GM19238 (cell line): ENCODE data around the gene SLC22A31.

ENCODE experiments used
- DNase-seq: peaks from one replicate; pipeline ENCODE4 v3.0.0; 2011; ENCODE audit warnings: low spot score; ENCODE audit not compliant: insufficient read length

SLC22A31 gene

DNA sequence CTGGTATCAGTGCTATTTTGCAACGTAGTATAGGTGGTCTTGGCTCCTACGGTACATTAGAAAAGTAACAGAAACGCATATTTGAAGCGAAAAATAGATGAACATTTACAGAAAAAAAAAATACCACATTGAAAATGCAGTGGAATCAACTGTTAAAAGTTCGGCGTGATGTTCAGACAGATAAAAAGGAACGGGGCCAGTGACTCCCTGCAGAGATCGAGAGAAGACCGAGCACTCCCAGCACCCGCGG, 16.7 kb upstream of the SLC22A31 start:
- no peak for DNase-seq

- peak; percentile 77 for DNase-seq
Observed at GRCh38 chr16:89216315-89217137, 16.2 kb upstream of the SLC22A31 start.

DNA sequence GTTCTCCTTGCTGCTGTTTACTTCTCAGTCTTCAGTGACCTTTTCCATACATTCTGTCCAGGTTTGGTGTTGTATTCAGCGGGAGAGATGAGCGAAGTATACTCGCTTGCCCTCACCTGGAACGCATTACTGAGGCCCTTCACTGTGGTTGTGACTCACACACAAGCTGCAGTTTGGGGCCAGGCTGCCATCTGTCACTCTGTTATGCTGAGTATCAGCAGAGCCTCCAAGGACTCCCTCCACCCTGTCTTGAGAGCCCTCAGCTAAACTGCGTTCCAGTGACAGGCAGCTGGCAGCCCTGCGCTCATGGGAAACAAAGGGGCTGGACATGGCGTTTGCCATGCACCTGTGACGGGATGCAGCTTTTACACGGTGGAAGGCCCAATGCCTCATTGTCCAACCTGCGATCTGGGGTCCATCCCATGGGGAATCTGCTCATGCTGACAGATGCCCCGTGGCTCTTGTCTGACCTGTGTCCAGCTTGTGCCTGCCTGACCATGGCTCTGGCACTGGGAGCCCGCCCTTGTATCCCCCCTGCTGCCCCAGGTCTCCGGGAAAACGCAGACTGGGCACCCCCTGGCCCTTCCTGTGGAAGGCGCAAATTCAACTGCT, 10.7 kb upstream of the SLC22A31 start:
- DNase-seq, result no peak

DNA sequence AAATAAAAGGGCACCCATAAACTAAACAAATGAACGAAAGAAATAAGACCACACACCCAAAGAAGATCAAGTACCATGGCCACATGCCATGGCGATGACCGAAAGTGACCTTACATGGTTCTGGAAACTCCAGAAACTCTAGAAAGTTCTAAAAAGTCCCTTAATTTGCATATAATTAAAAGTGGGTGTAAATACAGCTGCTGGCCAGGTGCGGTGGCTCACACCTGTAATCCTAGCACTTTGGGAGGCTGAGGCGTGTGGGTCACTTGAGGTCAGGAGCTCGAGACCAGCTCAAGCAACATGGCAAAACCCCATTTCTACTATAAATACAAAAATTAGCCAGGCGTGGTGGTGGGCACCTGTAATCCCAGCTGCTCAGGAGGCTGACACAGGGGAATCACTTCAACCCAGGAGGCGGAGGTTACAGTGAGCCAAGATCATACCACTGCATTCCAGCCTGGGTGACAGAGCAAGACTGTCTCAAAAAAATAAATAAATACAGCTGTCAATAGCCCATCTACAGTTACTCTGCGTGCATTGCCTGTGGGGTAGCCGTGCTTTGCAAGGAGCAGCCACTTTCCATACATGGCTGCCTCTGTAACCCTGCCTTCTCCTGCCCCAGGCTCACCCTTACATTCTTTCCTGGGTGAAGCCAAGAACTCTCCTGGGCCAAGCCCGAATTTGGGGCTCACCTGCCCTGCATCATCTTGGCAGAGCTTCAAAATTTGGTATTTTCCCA, 10.0 kb upstream of the SLC22A31 start:
- DNase-seq, result no peak

- DNase-seq, result no peak
Observed at GRCh38 chr16:89209522-89210044, 9.2 kb upstream of the SLC22A31 start.

DNA sequence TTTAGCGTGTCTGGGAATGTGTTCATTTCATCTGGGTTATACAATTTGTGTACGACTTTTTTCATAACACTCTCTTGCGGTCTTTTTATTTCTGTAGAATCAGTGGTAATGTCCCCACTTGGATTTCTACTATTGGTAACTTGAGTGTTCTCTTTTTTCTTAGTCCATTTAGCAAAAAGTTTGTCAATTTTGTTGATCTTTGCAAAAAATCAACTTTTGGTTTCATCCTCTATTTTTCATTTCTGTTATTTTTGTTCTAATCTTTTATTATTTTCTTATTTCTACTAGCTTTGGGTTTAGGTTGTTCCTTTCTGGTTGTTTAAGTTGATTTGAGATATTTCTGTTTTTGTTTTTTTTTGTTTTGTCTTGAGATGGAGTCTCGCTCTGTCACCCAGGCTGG, 7.7 kb upstream of the SLC22A31 start:
- no peak for DNase-seq

DNA sequence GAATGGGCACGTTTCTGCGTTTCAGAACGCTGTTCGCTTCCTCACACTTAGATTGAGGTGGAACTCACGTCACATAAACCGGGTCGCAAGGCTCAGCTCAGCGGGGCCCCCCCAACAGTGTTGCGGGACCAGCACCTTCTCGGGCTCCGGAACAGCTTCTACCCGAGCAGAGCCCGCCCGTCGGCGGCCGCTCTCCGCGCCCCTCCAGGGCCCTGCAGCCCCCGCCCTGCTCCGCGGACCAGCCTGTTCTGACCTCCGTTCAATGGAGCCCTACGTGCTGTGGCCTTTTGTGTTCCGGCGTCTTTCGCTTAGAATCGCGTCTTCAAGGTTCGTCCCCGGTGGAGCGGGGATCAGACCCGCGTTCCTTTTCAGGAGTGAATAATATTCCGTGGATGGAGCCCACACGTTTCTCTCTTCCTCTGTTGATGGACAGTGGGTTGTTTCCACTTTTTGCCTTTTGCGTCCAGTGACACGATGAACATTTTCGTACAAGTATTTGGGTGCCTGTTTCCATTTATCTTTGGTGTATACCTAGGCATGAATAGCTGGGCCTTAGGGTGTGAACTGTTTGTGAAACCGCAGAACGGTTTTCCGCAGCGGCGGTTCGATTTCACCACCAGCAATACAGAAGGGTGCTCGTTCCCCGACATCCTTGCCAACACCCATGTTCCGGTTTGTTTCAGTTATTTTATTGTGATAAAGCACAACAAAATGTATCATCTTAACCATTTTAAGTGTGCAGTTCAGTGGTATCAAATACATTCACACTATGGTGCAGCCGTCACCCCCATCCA, 2.3 kb upstream of the SLC22A31 start:
- DNase-seq, result no peak

DNA sequence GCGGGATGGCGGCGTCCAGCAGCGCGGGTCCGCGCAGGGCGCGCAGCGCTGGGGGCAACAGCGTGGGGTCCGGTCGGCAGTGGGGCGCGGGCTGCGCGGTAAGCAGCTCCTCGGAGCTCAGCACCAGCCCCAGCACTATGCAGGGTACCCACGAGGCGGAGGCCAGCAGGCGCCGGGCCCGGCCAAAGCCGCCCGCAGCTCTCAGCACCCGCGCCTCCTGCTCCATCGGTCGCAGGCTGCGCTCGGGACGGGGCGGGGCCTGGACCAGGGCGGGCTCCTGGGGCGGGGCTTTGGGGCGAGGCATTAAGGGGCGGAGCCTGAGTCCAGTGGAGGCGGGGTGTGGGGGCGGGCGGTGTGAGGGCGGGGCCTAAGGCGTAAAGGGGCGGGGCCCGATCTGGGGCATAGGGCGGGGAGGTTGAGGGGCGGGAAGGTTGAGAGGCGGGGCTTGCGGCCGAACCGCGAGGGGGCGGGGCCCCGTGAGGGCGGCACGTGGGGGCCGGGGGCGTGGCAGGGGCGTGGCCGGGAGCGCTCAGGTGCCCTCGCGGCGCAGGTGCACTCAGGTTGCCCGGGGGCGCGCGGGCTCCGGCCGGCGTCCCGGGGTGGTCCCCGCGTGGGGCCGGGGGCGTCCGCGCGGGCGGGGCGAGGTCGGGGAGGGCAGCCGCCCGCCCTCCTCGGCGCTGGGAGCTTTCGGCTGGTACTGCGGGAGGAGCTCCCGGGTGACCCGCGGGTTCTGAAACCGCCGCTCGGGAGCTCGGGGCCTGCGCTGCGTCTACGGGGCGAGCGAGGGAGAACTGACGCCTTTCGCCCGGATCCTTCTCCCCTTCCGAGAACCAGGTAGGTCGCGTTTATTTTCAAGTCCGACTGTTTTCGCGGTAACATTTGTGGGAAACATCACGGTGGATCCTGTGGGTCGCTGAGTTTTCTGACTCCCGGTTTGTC, 1.4 kb upstream of the SLC22A31 start:
- peak; percentile 89 for DNase-seq

GRCh38 chr16:89200850-89201411, 594 bp upstream of the SLC22A31 start:
- DNase-seq, result no peak

DNA sequence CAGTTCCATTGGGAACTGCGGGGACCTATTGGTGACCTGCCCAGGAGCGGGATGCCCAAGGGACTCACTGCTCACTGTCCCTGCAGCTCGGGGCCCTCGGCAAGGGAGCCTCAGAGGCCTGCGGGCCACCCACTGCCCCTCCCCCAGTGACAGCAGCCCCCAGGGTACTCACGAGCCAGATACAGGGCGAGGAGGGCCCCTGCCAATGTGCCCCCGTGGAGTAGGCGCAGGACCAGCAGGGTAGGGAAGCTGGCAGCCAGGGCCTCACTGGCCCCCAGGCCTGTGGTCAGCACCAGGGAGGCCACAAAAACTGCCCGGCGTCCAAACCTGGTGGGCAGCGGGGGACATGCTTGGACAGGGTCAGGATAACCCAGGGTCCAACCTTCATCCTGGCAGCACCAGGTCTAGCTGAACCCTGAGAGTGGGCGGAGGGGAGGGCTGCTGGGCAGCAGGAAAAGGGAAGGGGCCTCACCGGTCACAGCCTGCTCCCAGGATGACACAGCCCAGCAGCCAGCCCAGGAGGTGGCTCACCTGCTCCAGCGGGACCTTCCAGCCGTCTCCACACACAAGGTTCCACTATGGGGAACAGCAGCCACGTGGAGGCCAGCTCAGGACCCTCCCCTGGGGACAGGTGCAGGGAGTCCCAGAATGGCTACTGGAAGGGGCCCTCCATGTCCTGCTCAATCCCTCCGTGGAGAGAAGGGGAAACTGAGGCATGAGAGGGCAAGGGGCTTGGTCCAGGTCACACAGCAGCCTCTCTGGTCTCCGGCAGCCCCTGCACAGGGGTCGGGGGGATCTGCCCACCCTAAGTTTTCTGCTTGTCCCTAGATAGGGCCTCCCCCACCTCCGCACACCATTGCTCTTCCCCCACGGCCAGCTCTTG, 855 bp downstream of the SLC22A31 start:
- no peak for DNase-seq

GRCh38 chr16:89198417-89199240, 1.7 kb downstream of the SLC22A31 start:
- no peak for DNase-seq

DNA sequence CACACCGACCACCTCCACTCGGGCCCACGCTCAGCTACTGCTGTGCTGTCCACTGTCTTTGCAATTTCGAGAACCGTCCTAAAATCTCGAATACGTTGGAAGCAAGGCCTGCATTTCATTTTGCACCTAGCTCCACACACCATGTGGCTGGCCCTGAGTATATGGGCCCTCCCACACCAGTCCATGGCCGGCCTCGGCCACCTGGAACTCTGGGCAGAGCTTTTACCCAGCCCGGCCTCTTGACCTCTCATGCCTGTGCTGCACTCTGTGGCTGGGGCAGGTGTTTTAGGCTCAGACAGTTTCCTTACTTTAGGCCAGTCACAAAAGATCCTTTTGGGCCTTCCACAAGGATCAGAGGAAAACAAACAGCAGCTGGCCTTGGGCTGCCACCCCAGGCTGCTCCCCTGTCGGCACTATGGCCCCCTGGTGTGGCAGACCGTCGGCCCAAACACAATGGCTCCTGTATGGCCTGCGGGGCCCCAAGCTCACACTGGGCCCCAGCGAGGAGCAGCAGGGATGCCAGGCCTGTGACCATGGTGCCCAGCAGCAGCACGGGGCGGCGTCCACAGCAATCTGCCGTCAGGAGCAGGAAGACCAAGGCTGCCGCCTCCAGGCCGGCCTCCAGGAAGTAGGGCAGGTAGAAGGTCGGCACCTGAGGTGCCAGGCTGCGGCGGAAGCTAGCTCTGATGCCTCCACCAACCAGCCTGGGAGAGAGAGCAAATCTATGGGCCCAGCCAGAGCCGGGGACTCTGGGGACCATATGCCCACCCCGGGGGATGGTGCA, 2.5 kb downstream of the SLC22A31 start:
- DNase-seq, result no peak

- no peak for DNase-seq
Observed at GRCh38 chr16:89197033-89197632, 3.2 kb downstream of the SLC22A31 start.

- no peak for DNase-seq
Observed at GRCh38 chr16:89195521-89196171, 4.7 kb downstream of the SLC22A31 start.

DNA sequence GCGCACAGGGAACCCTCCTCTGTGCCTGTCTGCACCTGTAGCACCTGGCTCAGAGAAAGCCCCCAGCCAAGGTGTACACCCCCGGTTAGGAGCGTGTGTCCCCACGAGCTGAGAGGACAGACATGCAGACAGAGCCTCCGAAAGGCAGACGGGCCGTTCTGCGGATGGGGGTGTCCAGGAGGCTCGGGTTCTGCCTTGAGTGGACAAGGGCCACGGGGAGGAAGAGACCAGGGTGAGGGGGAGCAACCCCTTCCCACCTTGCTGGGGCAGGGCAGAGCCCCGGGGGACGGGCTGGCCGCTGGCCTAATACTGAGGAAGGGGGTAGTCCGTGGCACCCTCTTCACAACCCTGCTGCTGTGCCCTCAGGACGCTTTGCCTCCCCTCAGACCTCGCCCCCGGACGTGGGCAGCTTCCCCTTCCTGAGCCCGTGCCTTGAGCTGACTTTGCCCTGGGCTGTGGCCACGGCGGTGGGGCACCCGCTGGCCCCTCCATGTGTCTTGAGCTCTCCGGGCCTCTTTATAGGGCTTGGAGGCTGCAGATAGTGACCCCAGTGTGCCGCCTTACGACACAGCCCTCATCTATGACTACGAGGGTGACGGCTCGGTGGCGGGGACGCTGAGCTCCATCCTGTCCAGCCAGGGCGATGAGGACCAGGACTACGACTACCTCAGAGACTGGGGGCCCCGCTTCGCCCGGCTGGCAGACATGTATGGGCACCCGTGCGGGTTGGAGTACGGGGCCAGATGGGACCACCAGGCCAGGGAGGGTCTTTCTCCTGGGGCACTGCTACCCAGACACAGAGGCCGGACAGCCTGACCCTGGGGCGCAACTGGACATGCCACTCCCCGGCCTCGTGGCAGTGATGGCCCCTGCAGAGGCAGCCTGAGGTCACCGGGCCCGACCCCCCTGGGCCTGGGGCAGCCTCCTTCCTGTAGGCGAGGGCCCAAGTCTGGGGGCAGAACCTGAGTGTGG, 5.7 kb downstream of the SLC22A31 start:
- no peak for DNase-seq
